ENCODE data around the gene CD160.

The CD160 gene

GRCh38 chr1:145690587-145691558 is 28.4 kb upstream of the CD160 start:
- no peak overlapping the region for H3K27ac ChIP-seq
- TF ChIP-seq CTCF (IDR thresholded peaks at IDR 0.05): no peak
- DNase-seq (ENCODE audit: low spot score): no peak
- no peak overlapping the region for H3K4me3 ChIP-seq

- Histone ChIP-seq H3K27ac (no peak overlapping the region), H3K4me3 (no peak overlapping the region)
- TF ChIP-seq CTCF (IDR thresholded peaks at IDR 0.05): no peak
- no peak for DNase-seq (ENCODE audit: low spot score)
Measured at GRCh38 chr1:145692785-145693443, 26.4 kb upstream of the CD160 start.

GRCh38 chr1:145695821-145696629 is 23.3 kb upstream of the CD160 start:
- Histone ChIP-seq H3K4me3 (no peak overlapping the region), H3K27ac (no peak overlapping the region)
- DNase-seq (ENCODE audit: low spot score): no peak
- no peak for TF ChIP-seq CTCF (IDR thresholded peaks at IDR 0.05)

- H3K27ac ChIP-seq: no peak overlapping the region
- DNase-seq (ENCODE audit: low spot score): no peak
Measured at GRCh38 chr1:145696630-145696960, 22.7 kb upstream of the CD160 start.

GRCh38 chr1:145701306-145701862 is 17.9 kb upstream of the CD160 start:
- H3K27ac ChIP-seq: no peak overlapping the region
- no peak for TF ChIP-seq CTCF (IDR thresholded peaks at IDR 0.05)
- no peak overlapping the region for H3K4me3 ChIP-seq
- DNase-seq (ENCODE audit: low spot score): no peak

More at GRCh38 chr1:145696630-145696960, 22.7 kb upstream of the CD160 start:
- TF ChIP-seq CTCF (IDR thresholded peaks at IDR 0.05): no peak
- H3K4me3 ChIP-seq: no peak overlapping the region

- Histone ChIP-seq H3K4me3 (no peak overlapping the region), H3K27ac (no peak overlapping the region)
- no peak for TF ChIP-seq CTCF (IDR thresholded peaks at IDR 0.05)
- DNase-seq (ENCODE audit: low spot score): no peak
Measured at GRCh38 chr1:145702052-145702451, 17.2 kb upstream of the CD160 start.

Measured in coronary artery (tissue), 2 donors.